Thyroid gland (tissue), 4 donors: ENCODE data around the gene C1QTNF3.

Source experiments
- CTCF ChIP-seq, 6 experiments: fragments of 200-600 bp in 3 of 6; fragments of 450-650 bp in 3 of 6; sonication (generic) in 3 of 6; IDR thresholded peaks; one replicate each; pipeline ENCODE4 v1.5.1; 2016 to 2019; ENCODE audit warnings: antibody characterized with exemption in 6 of 6, mild to moderate bottlenecking in 2 of 6, inconsistent platforms in 1 of 6, moderate library complexity in 1 of 6
- POLR2A ChIP-seq, 2 donors: fragments of 450-650 bp; IDR thresholded peaks; one replicate each; pipeline ENCODE4 v1.6.1; 2017; ENCODE audit warnings: antibody characterized with exemption in 2 of 2, mild to moderate bottlenecking in 2 of 2, moderate library complexity in 1 of 2

GRCh38 chr5:34058532-34058931 lies 15.5 kb upstream of the C1QTNF3 start:
- no peak for TF ChIP-seq CTCF (IDR thresholded peaks at IDR 0.05)
- no peak for TF ChIP-seq POLR2A (IDR thresholded peaks at IDR 0.05)
